Progenitor cell of endocrine pancreas (in vitro differentiated cells): ENCODE measurements around the gene SHISAL1. TPM values are rescaled to one million over a fixed set of nuclear protein-coding genes. Genes with fewer than 3 reads are reported as not detected.

Source experiments
- DNase-seq: peaks from one replicate; pipeline ENCODE4 v3.0.0; 2021; ENCODE audit warnings: low spot score; ENCODE audit not compliant: unreplicated experiment
- H3K27ac Mint-ChIP-seq: 2 replicates; pipeline ENCODE4 v1.8.0; 2021; ENCODE audit warnings: mild to moderate bottlenecking, moderate library complexity, mixed read lengths
- H3K27me3 Mint-ChIP-seq: 2 replicates; pipeline ENCODE4 v1.8.0; 2021; ENCODE audit warnings: mixed read lengths
- H3K36me3 Mint-ChIP-seq: 2 replicates; pipeline ENCODE4 v1.8.0; 2022; ENCODE audit warnings: mixed read lengths; ENCODE audit not compliant: insufficient read depth
- H3K4me1 Mint-ChIP-seq: 2 replicates; pipeline ENCODE4 v1.8.0; 2021; ENCODE audit warnings: low read depth, mixed read lengths
- H3K4me3 Mint-ChIP-seq: 2 replicates; pipeline ENCODE4 v1.8.0; 2021; ENCODE audit warnings: low read depth, mild to moderate bottlenecking, moderate library complexity, mixed read lengths
- H3K9me3 Mint-ChIP-seq: 2 replicates; pipeline ENCODE4 v1.8.0; 2021; ENCODE audit warnings: low read depth, mixed read lengths
- CTCF ChIP-seq: fragments of 200-600 bp; sonication (generic); IDR thresholded peaks from one replicate; pipeline ENCODE4 v1.5.0; 2021; ENCODE audit warnings: antibody characterized with exemption, mild to moderate bottlenecking; ENCODE audit not compliant: unreplicated experiment
- total RNA-seq: library from RNA; stranded (reverse); gene quantifications from 2 replicates; pipeline ENCODE4 v1.2.1, GENCODE V29; 2021

Gene SHISAL1
- total RNA-seq, 1 donor from 2014 or later, result 0.46 TPM

GRCh38 chr22:44220727-44221680 lies 91.7 kb downstream of the SHISAL1 start:
- peaks cover 26% of the 10 kb centered on the region for H3K27me3 Mint-ChIP-seq
- no peaks in the 10 kb centered on the region for H3K9me3 Mint-ChIP-seq
- DNase-seq, result no peak
- no peak for TF ChIP-seq CTCF
- H3K36me3 Mint-ChIP-seq, result no peaks in the 10 kb centered on the region
- H3K4me1 Mint-ChIP-seq, result no peaks in the 10 kb centered on the region
- no peak overlapping the region for H3K4me3 Mint-ChIP-seq
- H3K27ac Mint-ChIP-seq, result no peak overlapping the region

- H3K27me3 Mint-ChIP-seq, result peaks cover 13% of the 10 kb centered on the region
- H3K9me3 Mint-ChIP-seq, result no peaks in the 10 kb centered on the region
- DNase-seq, result no peak
- no peaks in the 10 kb centered on the region for H3K36me3 Mint-ChIP-seq
- H3K27ac Mint-ChIP-seq, result no peak overlapping the region
- H3K4me3 Mint-ChIP-seq, result no peak overlapping the region
- no peak for TF ChIP-seq CTCF
- no peaks in the 10 kb centered on the region for H3K4me1 Mint-ChIP-seq
Measured at GRCh38 chr22:44219101-44219870, 93.5 kb downstream of the SHISAL1 start.

GRCh38 chr22:44218071-44218470 lies 94.7 kb downstream of the SHISAL1 start:
- no peak for DNase-seq
- Mint-ChIP-seq H3K4me1 (no peaks in the 10 kb centered on the region), H3K27me3 (peaks cover 3% of the 10 kb centered on the region), H3K36me3 (no peaks in the 10 kb centered on the region), H3K4me3 (no peak overlapping the region), H3K9me3 (no peaks in the 10 kb centered on the region), H3K27ac (no peak overlapping the region)
- TF ChIP-seq CTCF, result no peak

GRCh38 chr22:44217346-44217745 lies 95.4 kb downstream of the SHISAL1 start:
- Mint-ChIP-seq H3K9me3 (no peaks in the 10 kb centered on the region), H3K4me1 (no peaks in the 10 kb centered on the region), H3K27ac (no peak overlapping the region), H3K36me3 (no peaks in the 10 kb centered on the region), H3K4me3 (no peak overlapping the region), H3K27me3 (peaks cover 3% of the 10 kb centered on the region)
- no peak for DNase-seq
- TF ChIP-seq CTCF, result no peak

- TF ChIP-seq CTCF, result no peak
- H3K36me3 Mint-ChIP-seq, result no peaks in the 10 kb centered on the region
- peaks cover 13% of the 10 kb centered on the region for H3K27me3 Mint-ChIP-seq
- H3K4me3 Mint-ChIP-seq, result no peak overlapping the region
- no peaks in the 10 kb centered on the region for H3K9me3 Mint-ChIP-seq
- no peaks in the 10 kb centered on the region for H3K4me1 Mint-ChIP-seq
- no peak overlapping the region for H3K27ac Mint-ChIP-seq
- no peak for DNase-seq
Measured at GRCh38 chr22:44215287-44215686, 97.5 kb downstream of the SHISAL1 start.
